ENCODE results near the gene FTO. TPM values are rescaled to one million over a fixed set of nuclear protein-coding genes. Genes with fewer than 3 reads are reported as not detected.

Gene FTO
- total and polyA plus RNA-seq, 4 experiments from 2014 or later: 61.5 to 126 (median 69.7) TPM

GRCh38 chr16:53973021-53973420, 269.1 kb downstream of the FTO start:
- no peaks in the 10 kb centered on the region for H3K36me3 ChIP-seq (ENCODE audit: insufficient read depth, low read length)
- H3K4me3 ChIP-seq (ENCODE audit: low read length in 2 of 2): no peak overlapping the region
- no peak for DNase-seq
- H3K27me3 ChIP-seq (ENCODE audit: insufficient read depth, low read length): no peaks in the 10 kb centered on the region
- intact Hi-C loops (cut with micrococcal nuclease): no loop called here
- Mint-ChIP-seq H3K9me3 (no peaks in the 10 kb centered on the region), H3K4me3 (no peak overlapping the region), H3K36me3 (peaks cover 3 to 8% of the 10 kb centered on the region in 2 donors), H3K27me3 (no peaks in the 10 kb centered on the region), H3K4me1 (peaks cover 0 to 4% (median 0%) of the 10 kb centered on the region in 4 donors), H3K27ac (no peak overlapping the region)
- POLR2A ChIA-PET (ENCODE audit: partially characterized antibody): interaction anchor here (0.6 kb wide), 1 partner anchor 23 kb away, joined by 3 read pairs; no protein-coding TSS in a partner anchor
- H3K4me1 ChIP-seq (ENCODE audit: insufficient read depth, low read length): no peaks in the 10 kb centered on the region
- CTCF ChIA-PET (ENCODE audit: partially characterized antibody): no interaction called here
- no peak overlapping the region for H3K27ac ChIP-seq (ENCODE audit: low read depth, low read length)
- H3K9me3 ChIP-seq (ENCODE audit: control insufficient read depth in 1 of 2, low read length in 2 of 2): no peaks in the 10 kb centered on the region

GRCh38 chr16:53974484-53975080, 270.6 kb downstream of the FTO start:
- ChIA-PET CTCF (ENCODE audit: partially characterized antibody) (no interaction called here), POLR2A (ENCODE audit: partially characterized antibody) (no interaction called here)
- DNase-seq: no peak
- no peak overlapping the region for H3K27ac ChIP-seq (ENCODE audit: low read depth, low read length)
- H3K36me3 ChIP-seq (ENCODE audit: insufficient read depth, low read length): no peaks in the 10 kb centered on the region
- no peaks in the 10 kb centered on the region for H3K27me3 ChIP-seq (ENCODE audit: insufficient read depth, low read length)
- H3K9me3 ChIP-seq (ENCODE audit: control insufficient read depth in 1 of 2, low read length in 2 of 2): no peaks in the 10 kb centered on the region
- H3K9me3 Mint-ChIP-seq: no peaks in the 10 kb centered on the region
- H3K4me1 ChIP-seq (ENCODE audit: insufficient read depth, low read length): no peaks in the 10 kb centered on the region
- no peak overlapping the region for H3K4me3 Mint-ChIP-seq
- H3K4me1 Mint-ChIP-seq: peaks cover 0 to 4% (median 0%) of the 10 kb centered on the region in 4 donors
- H3K4me3 ChIP-seq (ENCODE audit: low read length in 2 of 2): no peak overlapping the region
- no peaks in the 10 kb centered on the region for H3K27me3 Mint-ChIP-seq
- no peak overlapping the region for H3K27ac Mint-ChIP-seq
- intact Hi-C loops (cut with micrococcal nuclease): no loop called here
- H3K36me3 Mint-ChIP-seq: peaks cover 0 to 8% of the 10 kb centered on the region in 2 donors

GRCh38 chr16:53980675-53981074, 276.7 kb downstream of the FTO start:
- CTCF ChIA-PET (ENCODE audit: partially characterized antibody): no interaction called here
- no peak overlapping the region for H3K4me3 ChIP-seq (ENCODE audit: low read length in 2 of 2)
- no peaks in the 10 kb centered on the region for H3K4me1 Mint-ChIP-seq
- H3K27me3 ChIP-seq (ENCODE audit: insufficient read depth, low read length): no peaks in the 10 kb centered on the region
- no peak for DNase-seq
- no peaks in the 10 kb centered on the region for H3K27me3 Mint-ChIP-seq
- no peak overlapping the region for H3K4me3 Mint-ChIP-seq
- H3K36me3 Mint-ChIP-seq: peaks cover 3 to 22% of the 10 kb centered on the region in 2 donors
- no peak overlapping the region for H3K27ac ChIP-seq (ENCODE audit: low read depth, low read length)
- H3K9me3 Mint-ChIP-seq: no peaks in the 10 kb centered on the region
- no peak overlapping the region for H3K27ac Mint-ChIP-seq
- no peaks in the 10 kb centered on the region for H3K36me3 ChIP-seq (ENCODE audit: insufficient read depth, low read length)
- intact Hi-C loops (cut with micrococcal nuclease): no loop called here
- no peaks in the 10 kb centered on the region for H3K4me1 ChIP-seq (ENCODE audit: insufficient read depth, low read length)
- H3K9me3 ChIP-seq (ENCODE audit: control insufficient read depth in 1 of 2, low read length in 2 of 2): no peaks in the 10 kb centered on the region
- POLR2A ChIA-PET (ENCODE audit: partially characterized antibody): no interaction called here

GRCh38 chr16:53982631-53983042, 278.7 kb downstream of the FTO start:
- Mint-ChIP-seq H3K4me1 (no peaks in the 10 kb centered on the region), H3K9me3 (no peaks in the 10 kb centered on the region), H3K27me3 (no peaks in the 10 kb centered on the region), H3K36me3 (peaks cover 3 to 33% of the 10 kb centered on the region in 2 donors), H3K4me3 (no peak overlapping the region), H3K27ac (peak overlapping the region in 1 of 7 donors; percentile 46)
- H3K27me3 ChIP-seq (ENCODE audit: insufficient read depth, low read length): no peaks in the 10 kb centered on the region
- ChIA-PET CTCF (ENCODE audit: partially characterized antibody) (no interaction called here), POLR2A (ENCODE audit: partially characterized antibody) (no interaction called here)
- no peaks in the 10 kb centered on the region for H3K36me3 ChIP-seq (ENCODE audit: insufficient read depth, low read length)
- H3K27ac ChIP-seq (ENCODE audit: low read depth, low read length): no peak overlapping the region
- no peak overlapping the region for H3K4me3 ChIP-seq (ENCODE audit: low read length in 2 of 2)
- no peaks in the 10 kb centered on the region for H3K4me1 ChIP-seq (ENCODE audit: insufficient read depth, low read length)
- no peak for DNase-seq
- intact Hi-C loops (cut with micrococcal nuclease): no loop called here
- no peaks in the 10 kb centered on the region for H3K9me3 ChIP-seq (ENCODE audit: control insufficient read depth in 1 of 2, low read length in 2 of 2)

- Histone ChIP-seq H3K4me3 (ENCODE audit: low read length in 2 of 2) (no peak overlapping the region), H3K36me3 (ENCODE audit: insufficient read depth, low read length) (no peaks in the 10 kb centered on the region), H3K27me3 (ENCODE audit: insufficient read depth, low read length) (no peaks in the 10 kb centered on the region), H3K9me3 (ENCODE audit: control insufficient read depth in 1 of 2, low read length in 2 of 2) (no peaks in the 10 kb centered on the region), H3K27ac (ENCODE audit: low read depth, low read length) (no peak overlapping the region), H3K4me1 (ENCODE audit: insufficient read depth, low read length) (no peaks in the 10 kb centered on the region)
- no peak for DNase-seq
- Mint-ChIP-seq H3K4me1 (peaks cover 0 to 5% (median 2%) of the 10 kb centered on the region in 4 donors), H3K9me3 (peaks cover 0 to 2% (median 0%) of the 10 kb centered on the region in 8 donors), H3K27me3 (no peaks in the 10 kb centered on the region), H3K27ac (no peak overlapping the region), H3K4me3 (no peak overlapping the region), H3K36me3 (peaks cover 3 to 26% of the 10 kb centered on the region in 2 donors)
- CTCF ChIA-PET (ENCODE audit: partially characterized antibody): no interaction called here
- POLR2A ChIA-PET (ENCODE audit: partially characterized antibody): no interaction called here
- intact Hi-C loops (cut with micrococcal nuclease): no loop called here
Measured at GRCh38 chr16:53984936-53985335, 281.0 kb downstream of the FTO start.

- CTCF ChIA-PET (ENCODE audit: partially characterized antibody): interaction anchor here (0.6 kb wide), 1 partner anchor 21 kb away, joined by 3 read pairs; no protein-coding TSS in a partner anchor
Measured at GRCh38 chr16:53985861-53986260, 281.9 kb downstream of the FTO start.

GRCh38 chr16:53986793-53987192, 282.8 kb downstream of the FTO start:
- H3K4me3 Mint-ChIP-seq: no peak overlapping the region
- H3K4me1 Mint-ChIP-seq: peaks cover 0 to 11% (median 8%) of the 10 kb centered on the region in 4 donors
- Histone ChIP-seq H3K27ac (ENCODE audit: low read depth, low read length) (no peak overlapping the region), H3K27me3 (ENCODE audit: insufficient read depth, low read length) (no peaks in the 10 kb centered on the region), H3K9me3 (ENCODE audit: control insufficient read depth in 1 of 2, low read length in 2 of 2) (no peaks in the 10 kb centered on the region), H3K4me3 (ENCODE audit: low read length in 2 of 2) (no peak overlapping the region), H3K4me1 (ENCODE audit: insufficient read depth, low read length) (no peaks in the 10 kb centered on the region), H3K36me3 (ENCODE audit: insufficient read depth, low read length) (no peaks in the 10 kb centered on the region)
- no peak overlapping the region for H3K27ac Mint-ChIP-seq
- intact Hi-C loops (cut with micrococcal nuclease): no loop called here
- DNase-seq: no peak
- POLR2A ChIA-PET (ENCODE audit: partially characterized antibody): no interaction called here
- H3K27me3 Mint-ChIP-seq: no peaks in the 10 kb centered on the region
- peaks cover 3 to 35% of the 10 kb centered on the region in 2 donors for H3K36me3 Mint-ChIP-seq
- peaks cover 0 to 2% (median 0%) of the 10 kb centered on the region in 8 donors for H3K9me3 Mint-ChIP-seq
- CTCF ChIA-PET (ENCODE audit: partially characterized antibody): no interaction called here

More at GRCh38 chr16:53985861-53986260, 281.9 kb downstream of the FTO start:
- H3K27me3 Mint-ChIP-seq: no peaks in the 10 kb centered on the region
- no peak overlapping the region for H3K4me3 Mint-ChIP-seq
- no peak overlapping the region for H3K27ac Mint-ChIP-seq
- intact Hi-C loops (cut with micrococcal nuclease): no loop called here
- POLR2A ChIA-PET (ENCODE audit: partially characterized antibody): no interaction called here
- H3K36me3 Mint-ChIP-seq: peaks cover 3 to 27% of the 10 kb centered on the region in 2 donors
- no peak for DNase-seq
- peaks cover 0 to 2% (median 0%) of the 10 kb centered on the region in 8 donors for H3K9me3 Mint-ChIP-seq
- Histone ChIP-seq H3K9me3 (ENCODE audit: control insufficient read depth in 1 of 2, low read length in 2 of 2) (no peaks in the 10 kb centered on the region), H3K36me3 (ENCODE audit: insufficient read depth, low read length) (no peaks in the 10 kb centered on the region), H3K4me1 (ENCODE audit: insufficient read depth, low read length) (no peaks in the 10 kb centered on the region), H3K27ac (ENCODE audit: low read depth, low read length) (no peak overlapping the region), H3K27me3 (ENCODE audit: insufficient read depth, low read length) (no peaks in the 10 kb centered on the region), H3K4me3 (ENCODE audit: low read length in 2 of 2) (no peak overlapping the region)
- peaks cover 0 to 6% (median 3%) of the 10 kb centered on the region in 4 donors for H3K4me1 Mint-ChIP-seq

All from CD4-positive, alpha-beta memory T cell (primary cell).